Bronchial epithelial cell (primary cell): ENCODE results near the gene CPLANE1. TPM values are rescaled to one million over a fixed set of nuclear protein-coding genes. Genes with fewer than 3 reads are reported as not detected.

Source experiments
- DNase-seq: peaks from one replicate; pipeline ENCODE4 v3.0.0-alpha.2; 2010; ENCODE audit warnings: low read depth
- FAIRE-seq: peaks from 2 replicates; lab custom pipeline; 2011; peaks lifted over from hg19 to GRCh38; lab: Jason Lieb, UNC
- H3K27me3 ChIP-seq: 2 replicates; pipeline ENCODE4 v1.5.1; 2011; ENCODE audit warnings: low read length; ENCODE audit not compliant: control insufficient read depth, insufficient read depth
- H3K36me3 ChIP-seq: 2 replicates; pipeline ENCODE4 v1.5.1; 2011; ENCODE audit warnings: low read length; ENCODE audit not compliant: control insufficient read depth, insufficient read depth
- H3K4me3 ChIP-seq: 2 replicates; pipeline ENCODE4 v1.5.1; 2011; ENCODE audit warnings: mild to moderate bottlenecking, low read depth, low read length, control low read depth
- CTCF ChIP-seq: IDR thresholded peaks from 2 replicates; pipeline ENCODE4 v1.5.1; 2011; ENCODE audit warnings: mild to moderate bottlenecking, moderate library complexity, low read length, control low read depth, inconsistent platforms; ENCODE audit not compliant: insufficient read depth, severe bottlenecking
- total RNA-seq: library from RNA; depleted of rRNA; stranded (reverse); fragments of >200 nt; gene quantifications from 2 replicates; pipeline ENCODE4 v1.2.1, GENCODE V29; 2014

CPLANE1 gene
- total RNA-seq, 1 donor from 2014 or later: 8.2 TPM

DNA sequence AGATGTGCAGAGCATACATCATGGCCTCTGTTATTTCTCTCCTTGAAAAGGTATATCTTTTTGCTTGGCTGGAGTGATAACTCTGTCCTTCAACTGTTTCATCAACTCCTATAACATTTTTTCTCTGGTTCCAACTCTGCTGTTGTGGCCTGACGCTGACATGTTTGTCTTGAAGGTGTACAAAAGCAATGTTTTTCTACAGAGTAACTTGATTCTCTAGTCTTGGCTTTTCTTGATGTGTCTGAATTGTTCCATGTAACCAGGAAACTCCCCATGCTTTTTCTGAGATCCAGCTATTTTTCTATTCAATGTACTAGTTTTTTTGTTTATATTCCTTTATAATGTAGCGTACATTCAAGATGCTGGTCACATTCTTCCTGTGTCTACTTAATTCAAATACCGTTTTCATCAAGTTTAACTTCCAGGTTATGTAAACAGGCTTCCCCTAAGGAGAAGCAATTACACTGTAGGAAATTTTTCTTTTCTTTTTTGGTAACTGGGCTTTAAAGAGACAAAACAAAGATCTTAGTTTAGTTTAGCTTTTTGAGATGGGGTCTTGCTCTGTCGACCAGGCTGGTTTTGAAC, 6.7 kb upstream of the CPLANE1 start:
- DNase-seq: no peak
- Histone ChIP-seq H3K36me3 (no peaks in the 10 kb centered on the region), H3K27me3 (no peaks in the 10 kb centered on the region), H3K4me3 (no peak overlapping the region)
- TF ChIP-seq CTCF: no peak
- FAIRE-seq: no peak

- no peak for TF ChIP-seq CTCF
- Histone ChIP-seq H3K36me3 (no peaks in the 10 kb centered on the region), H3K4me3 (no peak overlapping the region), H3K27me3 (no peaks in the 10 kb centered on the region)
- FAIRE-seq: no peak
- no peak for DNase-seq
These were observed 5.4 kb upstream of the CPLANE1 start for GRCh38 chr5:37254581-37254980.

GRCh38 chr5:37251665-37252064, 2.5 kb upstream of the CPLANE1 start:
- no peak for TF ChIP-seq CTCF
- Histone ChIP-seq H3K36me3 (no peaks in the 10 kb centered on the region), H3K4me3 (no peak overlapping the region), H3K27me3 (no peaks in the 10 kb centered on the region)
- FAIRE-seq (no peak), DNase-seq (no peak)

DNA sequence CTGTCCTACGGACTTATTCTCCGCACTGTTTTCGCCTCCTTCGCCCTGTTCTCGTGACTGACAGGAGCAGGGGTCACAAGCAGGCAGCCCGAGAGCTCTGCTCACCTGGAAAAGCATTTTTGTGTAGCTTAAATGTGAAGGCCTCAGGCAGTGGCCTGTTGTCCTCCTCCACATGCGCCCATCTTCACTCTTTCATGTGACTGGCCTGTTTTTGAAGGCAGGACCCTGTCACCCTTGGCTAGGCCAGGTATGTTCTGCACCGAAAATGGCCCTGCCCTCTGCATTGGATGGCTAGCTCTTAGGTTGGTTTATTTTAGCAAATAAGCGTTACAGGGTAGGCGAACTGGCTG, 614 bp upstream of the CPLANE1 start:
- no peak for DNase-seq
- Histone ChIP-seq H3K4me3 (peak overlapping the region; percentile 79), H3K36me3 (no peaks in the 10 kb centered on the region), H3K27me3 (no peaks in the 10 kb centered on the region)
- no peak for TF ChIP-seq CTCF
- FAIRE-seq: no peak

GRCh38 chr5:37248421-37248969, 681 bp downstream of the CPLANE1 start:
- H3K36me3 ChIP-seq: no peaks in the 10 kb centered on the region
- no peak for TF ChIP-seq CTCF
- no peak for FAIRE-seq
- DNase-seq: no peak
- peak overlapping the region; percentile 79 for H3K4me3 ChIP-seq
- H3K27me3 ChIP-seq: no peaks in the 10 kb centered on the region

GRCh38 chr5:37247496-37247895, 1.7 kb downstream of the CPLANE1 start:
- DNase-seq (no peak), FAIRE-seq (no peak)
- H3K27me3 ChIP-seq: no peaks in the 10 kb centered on the region
- no peak for TF ChIP-seq CTCF
- H3K36me3 ChIP-seq: no peaks in the 10 kb centered on the region
- no peak overlapping the region for H3K4me3 ChIP-seq
